ENCODE results near the gene ANXA4.
A peak's percentile ranks its signal among the peaks of the same experiment; 100 is the strongest.
"Not testable (repeated sequence)": the region's sequence is repeated elsewhere in the genome, so short reads cannot be mapped to it uniquely, and the experiment has no call there.

Gene ANXA4

DNA sequence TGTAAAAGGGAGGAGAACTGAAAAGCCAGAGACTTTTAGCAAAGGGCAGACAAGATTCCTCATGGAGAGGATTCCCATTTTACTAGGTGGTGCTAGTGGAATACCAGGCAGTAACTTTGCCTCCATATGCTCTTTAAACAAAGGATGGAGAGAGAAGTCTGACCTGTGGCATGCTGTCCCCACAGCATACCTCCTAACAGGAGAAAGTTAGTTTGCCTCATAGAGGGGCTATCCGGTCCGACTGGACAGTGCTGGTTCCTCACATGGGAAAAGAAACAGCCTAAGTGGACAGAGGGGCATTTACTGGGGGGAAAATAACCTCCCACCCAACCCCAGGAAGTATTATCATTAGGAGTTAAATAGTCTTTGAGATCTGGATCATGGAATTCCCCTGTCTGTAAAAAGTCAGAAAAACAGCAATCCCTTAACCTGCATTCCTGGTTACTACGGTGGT is 55.9 kb downstream of the ANXA4 start:
- DNase-seq (ENCODE audit: low read depth): no peak
- H3K4me3 ChIP-seq (replicated peaks; ENCODE audit: low read depth, low read length): peak overlapping the region; percentile 56
- TF ChIP-seq, protein P1, sequence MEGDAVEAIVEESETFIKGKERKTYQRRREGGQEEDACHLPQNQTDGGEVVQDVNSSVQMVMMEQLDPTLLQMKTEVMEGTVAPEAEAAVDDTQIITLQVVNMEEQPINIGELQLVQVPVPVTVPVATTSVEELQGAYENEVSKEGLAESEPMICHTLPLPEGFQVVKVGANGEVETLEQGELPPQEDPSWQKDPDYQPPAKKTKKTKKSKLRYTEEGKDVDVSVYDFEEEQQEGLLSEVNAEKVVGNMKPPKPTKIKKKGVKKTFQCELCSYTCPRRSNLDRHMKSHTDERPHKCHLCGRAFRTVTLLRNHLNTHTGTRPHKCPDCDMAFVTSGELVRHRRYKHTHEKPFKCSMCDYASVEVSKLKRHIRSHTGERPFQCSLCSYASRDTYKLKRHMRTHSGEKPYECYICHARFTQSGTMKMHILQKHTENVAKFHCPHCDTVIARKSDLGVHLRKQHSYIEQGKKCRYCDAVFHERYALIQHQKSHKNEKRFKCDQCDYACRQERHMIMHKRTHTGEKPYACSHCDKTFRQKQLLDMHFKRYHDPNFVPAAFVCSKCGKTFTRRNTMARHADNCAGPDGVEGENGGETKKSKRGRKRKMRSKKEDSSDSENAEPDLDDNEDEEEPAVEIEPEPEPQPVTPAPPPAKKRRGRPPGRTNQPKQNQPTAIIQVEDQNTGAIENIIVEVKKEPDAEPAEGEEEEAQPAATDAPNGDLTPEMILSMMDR (IDR thresholded peaks at IDR 0.05; ENCODE audit: low read length, missing control alignments): no peak

DNA sequence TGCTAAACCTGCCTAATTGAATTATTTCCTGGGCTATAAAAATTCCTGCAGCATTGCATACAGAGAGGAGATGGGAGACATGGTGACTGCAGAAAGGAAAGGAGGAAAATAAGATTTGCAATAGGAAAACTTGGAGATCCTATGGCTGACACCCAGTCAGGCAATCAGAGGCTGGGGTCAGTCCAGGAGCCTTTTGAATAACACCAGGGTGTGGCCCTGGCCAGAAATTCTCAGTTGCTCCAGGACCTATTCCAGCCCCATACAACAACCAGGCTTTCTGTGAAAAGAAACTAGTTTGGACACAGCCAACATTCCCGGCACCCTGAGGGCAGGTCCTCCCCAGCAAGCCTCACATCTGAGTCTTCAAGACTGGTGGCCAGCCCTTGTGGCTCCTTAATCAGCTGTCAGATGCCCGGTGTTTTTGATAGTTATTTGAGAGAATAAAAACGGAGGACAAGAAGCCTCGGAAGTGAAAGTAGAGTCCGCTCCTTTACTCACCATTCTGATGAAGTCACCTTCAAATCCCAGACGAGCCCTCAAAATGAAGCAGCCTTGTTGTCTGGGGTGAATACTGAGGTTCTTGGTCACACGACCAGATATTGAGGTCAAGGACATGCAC is 56.5 kb downstream of the ANXA4 start:
- DNase-seq (ENCODE audit: low read depth): peak; percentile 35
- H3K4me3 ChIP-seq (replicated peaks; ENCODE audit: low read depth, low read length): peak overlapping the region; percentile 56

DNA sequence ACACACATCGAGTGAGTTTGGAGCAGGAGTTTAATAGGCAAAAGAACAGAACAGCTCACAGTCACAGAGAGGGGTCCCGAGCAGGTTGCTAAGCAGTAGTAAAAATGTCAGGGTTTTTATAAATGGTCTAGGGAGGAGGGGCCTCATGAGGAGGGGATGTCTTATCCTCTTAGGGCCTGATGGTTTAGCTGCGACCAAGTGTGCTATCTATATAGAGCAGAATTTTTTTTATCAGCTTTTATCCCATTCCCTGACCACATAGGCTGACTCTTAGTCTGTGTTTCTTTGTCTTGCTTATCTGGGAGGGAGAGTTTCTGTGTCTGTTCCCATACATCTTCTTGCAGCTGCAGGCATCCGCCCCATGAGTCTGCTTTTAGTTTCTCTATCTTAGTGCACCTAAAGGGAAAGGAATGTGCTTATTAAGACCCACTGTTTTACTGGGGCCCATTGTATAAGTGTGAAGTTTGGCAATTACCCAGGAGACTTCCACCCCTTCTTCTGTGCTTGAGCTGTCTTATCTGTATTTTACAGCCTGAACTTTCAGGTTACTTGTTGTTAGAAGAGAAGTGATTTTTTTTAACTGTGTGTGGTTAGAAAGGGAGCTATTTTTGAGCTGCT is 57.1 kb downstream of the ANXA4 start:
- peak; percentile 80 for DNase-seq (ENCODE audit: low read depth)

More for the DNA sequence above, 56.5 kb downstream of the ANXA4 start:
- TF ChIP-seq, protein P1 (IDR thresholded peaks at IDR 0.05; ENCODE audit: low read length, missing control alignments): no peak

DNA sequence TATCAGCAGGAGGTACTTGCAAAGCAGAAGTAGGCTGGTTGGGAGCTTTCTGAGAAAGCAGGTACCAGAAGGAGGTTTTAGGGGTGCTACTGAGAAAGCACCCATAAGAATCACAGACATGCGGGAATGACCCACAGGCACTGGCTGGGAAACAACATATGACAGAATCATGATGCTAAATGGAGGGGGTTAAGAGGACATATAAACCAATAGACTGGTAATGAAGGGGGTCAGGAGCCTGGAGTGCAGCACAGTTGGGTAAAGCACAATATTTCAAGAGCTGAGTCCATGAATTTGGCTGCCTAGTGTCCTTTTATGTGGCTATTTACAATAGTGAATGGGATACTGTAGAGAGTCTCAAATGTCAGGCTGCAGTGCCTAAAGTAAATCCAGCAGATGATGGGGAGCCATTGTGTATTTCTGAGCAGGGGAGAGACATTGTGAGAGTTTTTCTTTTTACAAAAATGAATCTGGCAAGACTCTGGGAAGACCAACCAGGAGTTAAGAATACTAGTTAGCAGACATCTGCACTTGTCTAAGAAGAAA is 59.9 kb downstream of the ANXA4 start:
- TF ChIP-seq, protein P1 (IDR thresholded peaks at IDR 0.05; ENCODE audit: low read length, missing control alignments): no peak
- DNase-seq (ENCODE audit: low read depth): no peak
- no peak overlapping the region for H3K4me3 ChIP-seq (replicated peaks; ENCODE audit: low read depth, low read length)

More for the DNA sequence above, 57.1 kb downstream of the ANXA4 start:
- peak overlapping the region; percentile 56 for H3K4me3 ChIP-seq (replicated peaks; ENCODE audit: low read depth, low read length)
- TF ChIP-seq, protein P1 (IDR thresholded peaks at IDR 0.05; ENCODE audit: low read length, missing control alignments): no peak

DNA sequence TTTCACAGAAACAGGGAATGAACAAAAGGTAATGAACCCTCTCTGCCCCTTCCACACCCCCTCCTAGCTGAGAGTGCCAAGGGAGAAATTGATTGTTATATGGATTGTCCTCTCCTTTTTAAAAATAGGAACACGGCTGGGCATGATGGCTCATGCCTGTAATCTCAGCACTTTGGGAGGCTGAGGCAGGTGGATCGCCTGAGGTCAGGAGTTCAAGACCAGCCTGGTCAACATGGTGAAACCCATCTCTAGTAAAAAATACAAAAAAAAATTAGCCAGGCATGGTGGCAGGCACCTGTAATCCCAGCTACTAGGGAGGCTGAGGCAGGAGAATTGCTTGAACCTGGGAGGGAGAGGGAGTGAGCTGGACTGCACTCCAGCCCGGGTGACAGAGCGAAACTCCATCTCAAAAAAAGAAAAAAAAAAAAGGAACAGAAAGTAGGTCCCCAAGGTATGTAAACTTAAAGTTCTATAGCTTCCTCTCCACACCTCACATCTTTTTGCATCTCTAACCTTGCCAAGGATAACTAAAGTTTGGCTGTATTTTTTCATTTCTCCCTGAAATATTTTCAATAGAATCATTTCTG is 60.9 kb downstream of the ANXA4 start:
- H3K4me3 ChIP-seq (replicated peaks; ENCODE audit: low read depth, low read length); DNase-seq (ENCODE audit: low read depth): not testable (repeated sequence)

DNA sequence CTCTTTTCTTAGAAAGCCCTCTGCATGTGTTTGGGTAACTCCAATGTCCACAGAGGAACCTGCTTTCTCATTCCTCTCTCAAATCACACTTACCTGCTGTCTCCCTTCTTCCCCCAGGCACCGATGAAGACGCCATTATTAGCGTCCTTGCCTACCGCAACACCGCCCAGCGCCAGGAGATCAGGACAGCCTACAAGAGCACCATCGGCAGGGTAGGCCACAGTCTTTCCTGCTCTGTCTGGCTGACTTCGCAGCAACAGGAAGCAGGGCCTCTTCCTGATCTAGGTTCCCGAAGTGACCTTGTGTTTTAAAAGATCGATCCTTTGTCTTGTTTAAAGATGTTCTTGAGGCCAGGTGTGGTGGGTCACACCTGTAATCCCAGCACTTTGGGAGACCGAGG is 62.5 kb downstream of the ANXA4 start:
- no peak for DNase-seq (ENCODE audit: low read depth)
- TF ChIP-seq, protein P1 (IDR thresholded peaks at IDR 0.05; ENCODE audit: low read length, missing control alignments): no peak
- H3K4me3 ChIP-seq (replicated peaks; ENCODE audit: low read depth, low read length): no peak overlapping the region

DNA sequence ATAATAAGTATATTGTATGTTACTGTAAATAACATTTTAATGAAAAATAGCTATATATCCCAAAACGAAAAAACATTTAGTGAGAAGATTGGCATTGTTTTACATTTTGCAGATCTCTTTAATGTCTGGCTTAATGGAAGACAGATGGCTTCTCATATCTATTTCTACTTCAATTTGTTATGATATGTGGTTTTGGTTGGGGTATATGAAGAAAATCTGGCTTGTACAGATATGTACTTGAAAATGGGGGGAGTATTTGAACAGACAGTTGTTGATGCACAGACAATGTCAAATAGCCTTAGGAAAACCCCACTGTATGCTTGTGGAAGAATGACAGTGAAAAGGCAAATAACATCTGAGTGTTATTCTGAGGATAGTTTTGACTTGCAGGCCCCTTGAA is 64.0 kb downstream of the ANXA4 start:
- no peak overlapping the region for H3K4me3 ChIP-seq (replicated peaks; ENCODE audit: low read depth, low read length)
- TF ChIP-seq, protein P1 (IDR thresholded peaks at IDR 0.05; ENCODE audit: low read length, missing control alignments): no peak
- no peak for DNase-seq (ENCODE audit: low read depth)
